Thoracic aorta endothelial cell (primary cell): Measurements from ENCODE around the gene ZNF521. TPM values are rescaled to one million over a fixed set of nuclear protein-coding genes. Genes with fewer than 3 reads are reported as not detected.

Source experiments
- total RNA-seq: library from RNA; depleted of rRNA; stranded (reverse); fragments of >200 nt; gene quantifications from 2 replicates; pipeline ENCODE4 v1.2.3, GENCODE V29; 2012

The ZNF521 gene
- total RNA-seq: 181 and 194 TPM in 2 replicates

GRCh38 chr18:25351777-25352628 is at the start of gene ZNF521:
Gene ZNF521 (minus strand): TSS chr18:25352166. CDS start chr18:25350946, 1,220 bp downstream.

